HCT116 (cell line): ENCODE measurements around the gene GARIN5A. TPM values are rescaled to one million over a fixed set of nuclear protein-coding genes. Genes with fewer than 3 reads are reported as not detected.
A peak's percentile ranks its signal among the peaks of the same experiment; 100 is the strongest.

ENCODE experiments used
- ATAC-seq: fragments of 200-7000 bp; cut with Tn5 transposase; 2 replicates; pipeline ENCODE4 v1.9.1; 2020; ENCODE audit warnings: mild to moderate bottlenecking, moderate library complexity
- BruUV-seq: library from RNA; stranded (reverse); fragments of 400-500 nt; replicated peaks from 2 replicates; lab custom pipeline; 2021; lab: Mats Ljungman, UMichigan
- CTCF ChIA-PET: fragments of 300-600 bp; sonication (Branson Sonifier 250); formaldehyde crosslinking; loops from one replicate; lab custom pipeline; 2021; ENCODE audit warnings: antibody characterized with exemption; lab: Charles Lee
- POLR2A ChIA-PET: fragments of 300-600, 350-600 bp; sonication (Branson Sonifier 250); formaldehyde crosslinking; loops from one replicate; lab custom pipeline; 2021; ENCODE audit warnings: antibody characterized with exemption; lab: Charles Lee
- RAD21 ChIA-PET, 2 experiments: fragments of 300-600 bp; sonication (Branson Sonifier 250); formaldehyde crosslinking; loops; one replicate each; lab custom pipeline; 2023; ENCODE audit warnings: low total read pairs in 2 of 2; ENCODE audit not compliant: uncharacterized antibody in 2 of 2, unreplicated experiment in 2 of 2, low non-redundant PET in 1 of 2; lab: Charles Lee
- DNase-seq: peaks from one replicate; pipeline ENCODE4 v3.0.0-alpha.2; 2010; ENCODE audit warnings: low read depth, low spot score
- H2AFZ ChIP-seq: fragments of 200-600 bp; shearing (Covaris generic), sonication (generic); 2 replicates; pipeline ENCODE4 v1.6.1; 2017; ENCODE audit warnings: low read depth, mixed run types, mixed read lengths, antibody characterized with exemption, low read length; ENCODE audit not compliant: poor library complexity, severe bottlenecking
- H3K27ac ChIP-seq: 2 replicates; pipeline ENCODE4 v1.5.1; 2012; ENCODE audit warnings: low read depth, low read length
- H3K27me3 ChIP-seq: fragments of 200-600 bp; sonication (generic); 2 replicates; pipeline ENCODE4 v1.6.1; 2016; ENCODE audit warnings: mixed run types, low read length, mixed read lengths; ENCODE audit not compliant: insufficient read depth
- H3K36me3 ChIP-seq, 2 experiments: fragments of 200-500 bp in 1 of 2; fragments of 200-600 bp in 1 of 2; sonication (Bioruptor generic) in 1 of 2; sonication (generic) in 1 of 2; 2 replicates each; pipeline versions ENCODE4 v1.5.1 to v1.6.1; 2014 to 2016; ENCODE audit warnings: low read length in 2 of 2, inconsistent platforms in 1 of 2, mixed read lengths in 1 of 2, mixed run types in 1 of 2; ENCODE audit not compliant: insufficient read depth in 2 of 2, control insufficient read depth in 1 of 2
- H3K4me1 ChIP-seq, 2 experiments: fragments of 200-600 bp in 1 of 2; sonication (generic) in 1 of 2; 2 replicates each; pipeline versions ENCODE4 v1.5.1 to v1.6.1; 2012 to 2017; ENCODE audit warnings: low read length in 2 of 2, inconsistent platforms in 1 of 2, mild to moderate bottlenecking in 1 of 2, mixed read lengths in 1 of 2, mixed run types in 1 of 2, moderate library complexity in 1 of 2; ENCODE audit not compliant: insufficient read depth in 2 of 2, control insufficient read depth in 1 of 2
- H3K4me2 ChIP-seq: fragments of 200-600 bp; sonication (generic); 2 replicates; pipeline ENCODE4 v1.6.1; 2017; ENCODE audit warnings: mixed run types, low read length, mixed read lengths
- H3K4me3 ChIP-seq, 2 experiments: fragments of 200-600 bp in 1 of 2; sonication (generic) in 1 of 2; replicated peaks in 1 of 2; 2 replicates each; pipeline ENCODE4 v1.5.1; 2011 to 2016; ENCODE audit warnings: low read length in 2 of 2, control low read depth in 1 of 2, low read depth in 1 of 2, mild to moderate bottlenecking in 1 of 2, mixed read lengths in 1 of 2, mixed run types in 1 of 2
- H3K79me2 ChIP-seq: fragments of 200-600 bp; sonication (generic); 2 replicates; pipeline ENCODE4 v1.6.1; 2017; ENCODE audit warnings: mild to moderate bottlenecking, mixed run types, low read length, moderate library complexity, mixed read lengths; ENCODE audit not compliant: insufficient read depth
- H3K9ac ChIP-seq: fragments of 200-600 bp; sonication (generic); 2 replicates; pipeline ENCODE4 v1.6.1; 2016; ENCODE audit warnings: low read length, mixed read lengths
- H3K9me2 ChIP-seq: fragments of 200-600 bp; sonication (generic), shearing (Covaris generic); 2 replicates; pipeline ENCODE4 v1.6.1; 2017; ENCODE audit warnings: mixed run types, mild to moderate bottlenecking, moderate library complexity; ENCODE audit not compliant: insufficient read depth
- H3K9me3 ChIP-seq, 2 experiments: fragments of 200-500 bp in 1 of 2; fragments of 200-600 bp in 1 of 2; sonication (Bioruptor generic) in 1 of 2; sonication (generic) in 1 of 2; 2 replicates each; pipeline ENCODE4 v1.6.1; 2014 to 2017; ENCODE audit warnings: low read length in 2 of 2, mixed read lengths in 2 of 2, inconsistent platforms in 1 of 2, low read depth in 1 of 2, mild to moderate bottlenecking in 1 of 2, mixed run types in 1 of 2, moderate library complexity in 1 of 2; ENCODE audit not compliant: control insufficient read depth in 1 of 2, insufficient read depth in 1 of 2
- H4K20me1 ChIP-seq: fragments of 200-600 bp; sonication (generic), shearing (Covaris generic); 2 replicates; pipeline ENCODE4 v1.6.1; 2017; ENCODE audit warnings: mixed run types, mild to moderate bottlenecking, moderate library complexity; ENCODE audit not compliant: insufficient read depth
- CTCF ChIP-seq, 3 experiments: fragments of 200-600 bp in 1 of 3; sonication (generic) in 1 of 3; IDR thresholded peaks in 2 of 3; conservative IDR thresholded peaks in 1 of 3; 2 replicates each; pipeline ENCODE4 v1.5.1; 2012 to 2017; ENCODE audit warnings: low read depth in 2 of 3, low read length in 2 of 3, antibody characterized with exemption in 1 of 3, borderline replicate concordance in 1 of 3, control low read depth in 1 of 3, mild to moderate bottlenecking in 1 of 3, mixed read lengths in 1 of 3, mixed run types in 1 of 3, moderate library complexity in 1 of 3; ENCODE audit not compliant: insufficient read depth in 1 of 3
- EGR1 ChIP-seq: IDR thresholded peaks from 2 replicates; pipeline ENCODE4 v1.6.1; 2012; ENCODE audit warnings: low read depth
- POLR2A ChIP-seq: IDR thresholded peaks from 2 replicates; pipeline ENCODE4 v1.7.0; 2011; ENCODE audit warnings: borderline replicate concordance; ENCODE audit not compliant: insufficient read depth, insufficient read length; ENCODE audit errors: extremely low read depth
- POLR2AphosphoS5 ChIP-seq: IDR thresholded peaks from 2 replicates; pipeline ENCODE4 v1.6.1; 2011; ENCODE audit warnings: mild to moderate bottlenecking, low read depth, low read length, moderate library complexity
- RAD21 ChIP-seq: IDR thresholded peaks from 2 replicates; pipeline ENCODE4 v1.6.1; 2012; ENCODE audit warnings: low read depth, mild to moderate bottlenecking
- REST ChIP-seq: IDR thresholded peaks from 2 replicates; pipeline ENCODE4 v1.6.1; 2012; ENCODE audit warnings: low read depth
- SIN3A ChIP-seq: IDR thresholded peaks from 2 replicates; pipeline ENCODE4 v1.6.1; 2012; ENCODE audit warnings: low read depth
- ZFX ChIP-seq: fragments of 450-650 bp; IDR thresholded peaks from 2 replicates; pipeline ENCODE4 v1.6.1; 2017
- intact Hi-C: fragments of 100-400 bp; cut with micrococcal nuclease; formaldehyde crosslinking; loops from 2 replicates; pipeline ENCODE4 v1.10.0; 2022
- total RNA-seq: library from RNA; stranded (reverse); gene quantifications from one replicate; pipeline ENCODE4 v1.2.1, GENCODE V29; 2021; ENCODE audit not compliant: unreplicated experiment

GARIN5A gene
- total RNA-seq, 1 experiment from 2014 or later: 12.2 TPM

GRCh38 chr19:50431343-50432220 is 45.1 kb downstream of the GARIN5A start:
- H3K9me2 ChIP-seq: no peaks in the 10 kb centered on the region
- H3K36me3 ChIP-seq: no peaks in the 10 kb centered on the region
- H3K4me3 ChIP-seq: peak overlapping the region; percentile 40 to 51
- no peaks in the 10 kb centered on the region for H3K27me3 ChIP-seq
- no peaks in the 10 kb centered on the region for H3K9me3 ChIP-seq
- no peaks in the 10 kb centered on the region for H4K20me1 ChIP-seq
- peak overlapping the region; percentile 35; the same call in 1 of the 2 replicates for H3K9ac ChIP-seq
- intact Hi-C loops: no loop called here
- no TSS peak for BruUV-seq
- peak overlapping the region; percentile 73 for H3K4me2 ChIP-seq
- TF ChIP-seq CTCF (IDR thresholded peaks at IDR 0.05 in 2 of 3, conservative IDR thresholded peaks at IDR 0.05 in 1 of 3; ENCODE audit: borderline replicate concordance in 1 of 3, insufficient read depth in 1 of 3, low read depth in 2 of 3, low read length in 2 of 3) (no peak), POLR2A (no peak), ZFX (peak; percentile 39; the same call in 1 of the 2 replicates), RAD21 (no peak), REST (no peak), SIN3A (no peak), EGR1 (no peak), POLR2AphosphoS5 (peak; percentile 39)
- ChIA-PET POLR2A (no interaction called here), CTCF (no interaction called here), RAD21 (no interaction called here)
- DNase-seq: peak; percentile 64
- no peaks in the 10 kb centered on the region for H3K79me2 ChIP-seq
- no peak overlapping the region for H2AFZ ChIP-seq
- H3K4me1 ChIP-seq: peaks cover 6 to 21% of the 10 kb centered on the region in 2 experiments
- ATAC-seq: peak; percentile 98
- peak overlapping the region; percentile 49; the same call in 1 of the 2 replicates for H3K27ac ChIP-seq
